Stimulated activated CD8-positive, alpha-beta memory T cell treated with anti-CD3 and anti-CD28 coated beads, Interleukin-7, amount 100 ng/mL, for 1 hour (primary cell): Measurements from ENCODE around the gene SPOP.
"Not testable (repeated sequence)": the region's sequence is repeated elsewhere in the genome, so short reads cannot be mapped to it uniquely, and the experiment has no call there.

Experiments
- DNase-seq, 2 donors: peaks; one replicate each; pipeline ENCODE4 v3.0.0-alpha.2; 2020; ENCODE audit warnings: low read depth in 2 of 2

SPOP gene

GRCh38 chr17:49550764-49551163 is 127.1 kb downstream of the SPOP start:
- not testable (repeated sequence) for DNase-seq

GRCh38 chr17:49549691-49550678 is 127.9 kb downstream of the SPOP start:
- no peak for DNase-seq

- DNase-seq = no peak
Observed at GRCh38 chr17:49549311-49549605, 128.6 kb downstream of the SPOP start.
